K562 (cell line): ENCODE data around the gene C2CD2. TPM values are rescaled to one million over a fixed set of nuclear protein-coding genes. Genes with fewer than 3 reads are reported as not detected.

ENCODE experiments used
- ATAC-seq: fragments of 200-7000 bp; cut with Tn5 transposase; 3 replicates; pipeline ENCODE4 v1.9.1; 2020; ENCODE audit warnings: moderate library complexity
- BruUV-seq: library from RNA; stranded (reverse); fragments of 400-500 nt; replicated peaks from 2 replicates; lab custom pipeline; 2021; lab: Mats Ljungman, UMichigan
- CTCF ChIA-PET: fragments of 300-600 bp; formaldehyde crosslinking; extraction: SDS; loops from one replicate; lab custom pipeline; 2021; ENCODE audit warnings: low intra/inter-chr PET ratio; lab: Yijun Ruan, JAX
- POLR2A ChIA-PET: fragments of 300-600, 350-650 bp; sonication (Branson Sonifier 250); formaldehyde crosslinking; extraction: SDS; loops from one replicate; lab custom pipeline; 2021; ENCODE audit warnings: antibody characterized with exemption, inconsistent platforms; lab: Yijun Ruan, JAX
- DNase-seq, 4 experiments: peaks; one replicate each; pipeline versions ENCODE4 v3.0.0 to v3.0.0-alpha.2; 2011 to 2018; ENCODE audit warnings: low spot score in 3 of 4, mixed read lengths in 3 of 4; ENCODE audit errors: extremely low read depth in 1 of 4
- FAIRE-seq: peaks from 2 replicates; lab custom pipeline; 2011; peaks lifted over from hg19 to GRCh38; lab: Jason Lieb, UNC
- H2AFZ ChIP-seq: 2 replicates; pipeline ENCODE4 v1.6.0; 2011; ENCODE audit warnings: low read depth, low read length, control low read depth, inconsistent platforms
- H3K27ac ChIP-seq: fragments of 200-600 bp; 3 replicates; pipeline ENCODE4 v1.8.0; 2011; ENCODE audit warnings: low read depth, mild to moderate bottlenecking, control low read depth, inconsistent platforms, low read length, moderate library complexity, mixed read lengths; ENCODE audit errors: extremely low read depth
- H3K27me3 ChIP-seq, 2 experiments: fragments of 300-600 bp in 1 of 2; 2 replicates in 1 of 2; 3 replicates in 1 of 2; pipeline versions ENCODE4 v1.6.0 to v1.8.0; 2011; ENCODE audit warnings: inconsistent platforms in 2 of 2, low read length in 2 of 2, mild to moderate bottlenecking in 1 of 2, mixed read lengths in 1 of 2, moderate library complexity in 1 of 2; ENCODE audit not compliant: control insufficient read depth in 2 of 2, insufficient read depth in 2 of 2
- H3K36me3 ChIP-seq: fragments of 300-600 bp; 3 replicates; pipeline ENCODE4 v1.8.0; 2011; ENCODE audit warnings: mild to moderate bottlenecking, low read length, inconsistent platforms; ENCODE audit not compliant: control insufficient read depth, insufficient read depth
- H3K4me1 ChIP-seq, 2 experiments: fragments of 200-600 bp in 1 of 2; replicated peaks in 1 of 2; 2 replicates in 1 of 2; 3 replicates in 1 of 2; pipeline versions ENCODE4 v1.5.1 to v1.8.0; 2011; ENCODE audit warnings: inconsistent platforms in 2 of 2, low read length in 2 of 2, mild to moderate bottlenecking in 1 of 2, mixed read lengths in 1 of 2, moderate library complexity in 1 of 2; ENCODE audit not compliant: control insufficient read depth in 2 of 2, insufficient read depth in 2 of 2
- H3K4me2 ChIP-seq: 2 replicates; pipeline ENCODE4 v1.6.1; 2011; ENCODE audit warnings: low read length, control low read depth, inconsistent platforms, mixed read lengths; ENCODE audit not compliant: insufficient read depth
- H3K4me3 ChIP-seq: fragments of 200-600 bp; sonication (generic), shearing (Covaris generic); 2 replicates; pipeline ENCODE4 v1.5.1; 2016; ENCODE audit warnings: control low read depth, inconsistent platforms
- H3K79me2 ChIP-seq: fragments of 200-600 bp; 3 replicates; pipeline ENCODE4 v1.8.0; 2011; ENCODE audit warnings: low read length, inconsistent platforms; ENCODE audit not compliant: control insufficient read depth, insufficient read depth
- H3K9ac ChIP-seq, 2 experiments: 2 replicates each; pipeline versions ENCODE4 v1.6.0 to v1.6.1; 2011; ENCODE audit warnings: low read depth in 2 of 2, low read length in 2 of 2, control low read depth in 1 of 2, inconsistent platforms in 1 of 2, mild to moderate bottlenecking in 1 of 2, mixed read lengths in 1 of 2; ENCODE audit not compliant: insufficient read depth in 1 of 2
- H3K9me1 ChIP-seq: one replicate; pipeline ENCODE4 v1.6.0; 2011; ENCODE audit warnings: inconsistent platforms, mild to moderate bottlenecking, low read length, moderate library complexity; ENCODE audit not compliant: control insufficient read depth, insufficient read depth
- H3K9me3 ChIP-seq: replicated peaks from 2 replicates; pipeline ENCODE4 v1.5.1; 2011; ENCODE audit warnings: low read depth, low read length, inconsistent platforms; ENCODE audit not compliant: control insufficient read depth, insufficient read depth
- H4K20me1 ChIP-seq: replicated peaks from 2 replicates; pipeline ENCODE4 v1.6.1; 2011; ENCODE audit warnings: low read length, inconsistent platforms, mixed read lengths; ENCODE audit not compliant: control insufficient read depth, insufficient read depth
- BRF2 ChIP-seq: IDR thresholded peaks from 3 replicates; pipeline ENCODE4 v1.6.1; 2011; ENCODE audit warnings: borderline replicate concordance, mild to moderate bottlenecking; ENCODE audit not compliant: insufficient read length, insufficient read depth
- SAP30 ChIP-seq: fragments of 200-600 bp; sonication (generic); IDR thresholded peaks from 2 replicates; pipeline ENCODE4 v1.6.1; 2012; ENCODE audit warnings: borderline replicate concordance, low read depth, mild to moderate bottlenecking, moderate library complexity, low read length, control low read depth, inconsistent platforms; ENCODE audit not compliant: insufficient read depth, poor library complexity, severe bottlenecking
- SMAD4 ChIP-seq: fragments of 250-450 bp; sonication (Bioruptor Pico); conservative IDR thresholded peaks from 2 replicates; pipeline ENCODE4 v1.8.0; 2021; ENCODE audit warnings: inconsistent platforms, mild to moderate bottlenecking, moderate library complexity
- SNIP1 ChIP-seq: fragments of 450-650 bp; IDR thresholded peaks from 2 replicates; pipeline ENCODE4 v1.7.1; 2017; ENCODE audit warnings: low read depth, mild to moderate bottlenecking
- TRIM25 ChIP-seq: fragments of 450-650 bp; IDR thresholded peaks from 2 replicates; pipeline ENCODE4 v1.7.0; 2016; ENCODE audit warnings: borderline replicate concordance
- WGBS: fragments of 100-300 bp; shearing (Covaris generic); methylation state at CpG from one replicate; pipeline ENCODE4 v1.1.6; 2016; ENCODE audit warnings: low coverage, mixed read lengths; ENCODE audit not compliant: insufficient coverage; ENCODE audit errors: missing lambda C conversion rate; 5-methylcytosine and 5-hydroxymethylcytosine counted together
- in situ Hi-C: fragments of 300-500 bp; cut with MboI; formaldehyde crosslinking; loops from 4 replicates; pipeline ENCODE4 v1.15.0; 2018; ENCODE audit warnings: inconsistent platforms, mixed read lengths
- intact Hi-C: fragments of 100-400 bp; cut with micrococcal nuclease; formaldehyde crosslinking; loops from 2 replicates; pipeline ENCODE4 v1.14.2; 2022
- polyA plus RNA-seq, 8 experiments: library from polyadenylated mRNA; depleted of rRNA in 4 of 8; stranded (reverse) in 5 of 8; unstranded in 3 of 8; fragments of >200 nt; fragmentation: Nextera tagmentation in 2 of 8; fragmentation: Illumina TruSeq in 1 of 8; extraction: Ambion mirVana in 2 of 8; extraction: Trizol in 1 of 8; gene quantifications; 2 replicates each; pipeline versions ENCODE4 v1.2.1 to v1.2.3, GENCODE V29; 2011 to 2014; ENCODE audit warnings: inconsistent platforms in 1 of 8, missing spikeins in 1 of 8
- total RNA-seq, 7 experiments: library from RNA; depleted of rRNA in 6 of 7; stranded (reverse); fragments of >200 nt in 6 of 7; fragmentation: Illumina TruSeq in 2 of 7; extraction: Trizol in 2 of 7; gene quantifications; 2 replicates each; pipeline versions ENCODE4 v1.2.1 to v1.2.3, GENCODE V29; 2011 to 2021; ENCODE audit warnings: low replicate concordance in 1 of 7

C2CD2 gene
- total and polyA plus RNA-seq, 9 of the 15 experiments (the other 6 are each of a cell fraction or from before 2014, with no cell fraction given): 1.3 to 21.6 (median 12.1) TPM

DNA sequence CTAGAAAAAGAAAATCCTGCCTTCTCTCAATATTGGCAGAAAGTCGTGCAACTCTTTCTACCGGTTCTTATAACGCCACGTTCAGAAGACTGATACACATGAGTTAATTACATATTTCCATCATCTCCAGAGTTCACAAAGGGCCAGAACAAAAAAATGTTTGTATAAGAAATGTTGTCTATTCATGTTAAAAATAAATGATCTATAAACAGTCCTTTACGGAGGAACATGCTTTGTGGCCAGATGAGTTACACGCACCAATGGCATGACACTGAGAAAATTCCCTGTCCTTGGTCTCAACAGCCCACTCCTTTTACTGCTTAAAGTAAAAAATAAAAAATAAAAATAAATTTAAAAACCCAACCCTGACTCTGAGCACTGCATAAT lies 29.5 kb downstream of the C2CD2 start:
- intact Hi-C loops: no loop called here
- POLR2A ChIA-PET: interaction anchor here (0.9 to 1.6 kb wide), 2 partner anchors 9 to 44 kb away, joined by 3 read pairs; no protein-coding TSS in a partner anchor

More for the DNA sequence above, 29.5 kb downstream of the C2CD2 start:
- Histone ChIP-seq H3K27ac (no peak overlapping the region), H3K27me3 (no peaks in the 10 kb centered on the region)
- CTCF ChIA-PET: no interaction called here
- no peak for TF ChIP-seq BRF2
- TF ChIP-seq SAP30: no peak
- TF ChIP-seq SNIP1: no peak
- TF ChIP-seq SMAD4: no peak
- TF ChIP-seq TRIM25: no peak
- TF ChIP-seq, all 486 proteins: peak for 0
- Histone ChIP-seq H3K36me3 (no peaks in the 10 kb centered on the region; the same call in 2 of the 3 replicates), H3K9me1 (peaks cover 2% of the 10 kb centered on the region), H3K9ac (no peak overlapping the region), H3K4me3 (no peak overlapping the region), H3K4me1 (peaks cover 0 to 8% of the 10 kb centered on the region in 2 experiments; a peak in 3 of 5 replicates), H4K20me1 (no peaks in the 10 kb centered on the region), H3K4me2 (no peak overlapping the region), H3K79me2 (no peaks in the 10 kb centered on the region; the same call in 2 of the 3 replicates), H2AFZ (no peak overlapping the region), H3K9me3 (no peaks in the 10 kb centered on the region)
- DNase-seq (no peak), ATAC-seq (no peak), FAIRE-seq (no peak)
- in situ Hi-C loops: no loop called here
- WGBS: 84% methylated on average over 6 of the region's 6 CpGs
- BruUV-seq: no TSS peak
